Neural cell (in vitro differentiated cells): ENCODE data around the gene HERC3. TPM values are rescaled to one million over a fixed set of nuclear protein-coding genes. Genes with fewer than 3 reads are reported as not detected.

Experiments
- H2AFZ ChIP-seq: fragments of 200-600, 300-800 bp; sonication (generic), shearing (Covaris generic); 2 replicates; pipeline ENCODE4 v1.6.0; 2014; ENCODE audit warnings: low read depth, mild to moderate bottlenecking, antibody characterized with exemption, low read length, moderate library complexity
- H3F3A ChIP-seq: fragments of 200-600 bp; shearing (Covaris generic); 2 replicates; pipeline ENCODE4 v1.6.1; 2016; ENCODE audit warnings: mild to moderate bottlenecking, moderate library complexity, mixed read lengths, antibody characterized with exemption, low read length; ENCODE audit not compliant: insufficient read depth, poor library complexity, severe bottlenecking
- H3K27ac ChIP-seq: fragments of 200-600, 300-800 bp; sonication (generic), shearing (Covaris generic); 2 replicates; pipeline ENCODE4 v1.5.1; 2014; ENCODE audit warnings: mild to moderate bottlenecking, low read length, moderate library complexity
- H3K27me3 ChIP-seq: fragments of 300-800, 200-600 bp; sonication (generic), shearing (Covaris generic); 2 replicates; pipeline ENCODE4 v1.6.0; 2014; ENCODE audit warnings: mild to moderate bottlenecking, low read depth, low read length, moderate library complexity; ENCODE audit not compliant: insufficient read depth
- H3K36me3 ChIP-seq: fragments of 300-800, 200-600 bp; sonication (generic), shearing (Covaris generic); 2 replicates; pipeline ENCODE4 v1.5.1; 2014; ENCODE audit warnings: mild to moderate bottlenecking, antibody characterized with exemption, low read length, moderate library complexity; ENCODE audit not compliant: insufficient read depth
- H3K4me2 ChIP-seq: fragments of 300-800, 200-600 bp; sonication (generic), shearing (Covaris generic); 2 replicates; pipeline ENCODE4 v1.6.0; 2014; ENCODE audit warnings: mild to moderate bottlenecking, low read length
- H3K4me3 ChIP-seq: fragments of 300-800, 200-600 bp; sonication (generic), shearing (Covaris generic); 2 replicates; pipeline ENCODE4 v1.5.1; 2014; ENCODE audit warnings: mild to moderate bottlenecking, low read length, moderate library complexity
- H3K79me2 ChIP-seq: fragments of 200-600 bp; shearing (Covaris generic); replicated peaks from 2 replicates; pipeline ENCODE4 v1.6.0; 2014; ENCODE audit warnings: mild to moderate bottlenecking, low read length, moderate library complexity; ENCODE audit not compliant: insufficient read depth
- H3K9ac ChIP-seq: fragments of 300-800, 200-600 bp; sonication (generic), shearing (Covaris generic); 2 replicates; pipeline ENCODE4 v1.6.1; 2016; ENCODE audit warnings: mild to moderate bottlenecking, low read length, mixed read lengths
- H3K9me2 ChIP-seq: fragments of 200-600 bp; shearing (Covaris generic); 2 replicates; pipeline ENCODE4 v1.6.1; 2016; ENCODE audit warnings: mild to moderate bottlenecking, low read length, mixed read lengths; ENCODE audit not compliant: insufficient read depth
- H3K9me3 ChIP-seq: fragments of 200-600, 300-800 bp; sonication (generic), shearing (Covaris generic); 2 replicates; pipeline ENCODE4 v1.6.1; 2016; ENCODE audit warnings: mild to moderate bottlenecking, mixed run types, low read length, moderate library complexity, mixed read lengths
- H4K20me1 ChIP-seq: fragments of 200-600 bp; shearing (Covaris generic); 2 replicates; pipeline ENCODE4 v1.6.1; 2016; ENCODE audit warnings: mild to moderate bottlenecking, mixed run types; ENCODE audit not compliant: insufficient read depth
- CTCF ChIP-seq: fragments of 450-650 bp; IDR thresholded peaks from 2 replicates; pipeline ENCODE4 v1.5.1; 2014; ENCODE audit warnings: antibody characterized with exemption, mild to moderate bottlenecking, moderate library complexity; ENCODE audit not compliant: poor library complexity, severe bottlenecking
- EP300 ChIP-seq: fragments of 450-650 bp; conservative IDR thresholded peaks from 2 replicates; pipeline ENCODE4 v1.6.1; 2014; ENCODE audit warnings: antibody characterized with exemption, mild to moderate bottlenecking, moderate library complexity; ENCODE audit not compliant: poor library complexity, severe bottlenecking
- EZH2 ChIP-seq: fragments of 200-600, 300-800 bp; shearing (Covaris generic), sonication (generic); IDR thresholded peaks from 2 replicates; pipeline ENCODE4 v1.6.1; 2014; ENCODE audit warnings: antibody characterized with exemption, low read length, borderline replicate concordance, mild to moderate bottlenecking; ENCODE audit not compliant: insufficient read depth, poor library complexity, severe bottlenecking
- MXI1 ChIP-seq: fragments of 450-650 bp; conservative IDR thresholded peaks from 2 replicates; pipeline ENCODE4 v1.6.1; 2014; ENCODE audit warnings: antibody characterized with exemption, mild to moderate bottlenecking; ENCODE audit not compliant: poor library complexity, severe bottlenecking
- POLR2AphosphoS5 ChIP-seq: IDR thresholded peaks from 2 replicates; pipeline ENCODE4 v1.6.1; 2012
- RAD21 ChIP-seq: fragments of 450-650 bp; conservative IDR thresholded peaks from 2 replicates; pipeline ENCODE4 v1.6.1; 2014; ENCODE audit warnings: antibody characterized with exemption, mild to moderate bottlenecking, moderate library complexity
- SMC3 ChIP-seq: fragments of 450-650 bp; conservative IDR thresholded peaks from 2 replicates; pipeline ENCODE4 v1.6.1; 2014; ENCODE audit warnings: antibody characterized with exemption, mild to moderate bottlenecking, moderate library complexity; ENCODE audit not compliant: poor library complexity
- TAF1 ChIP-seq: IDR thresholded peaks from 2 replicates; pipeline ENCODE4 v1.6.1; 2012; ENCODE audit warnings: low read depth
- polyA plus RNA-seq: library from polyadenylated mRNA; depleted of rRNA; stranded (reverse); fragments of >200 nt; gene quantifications from 2 replicates; pipeline ENCODE4 v1.2.3, GENCODE V29; 2014
- TF ChIP-seq, protein P1 (sequence below): IDR thresholded peaks from 2 replicates; pipeline ENCODE4 v1.6.1; 2012; ENCODE audit warnings: borderline replicate concordance

HERC3 gene
- polyA plus RNA-seq, 1 donor from 2014 or later, result 49.2 TPM

DNA sequence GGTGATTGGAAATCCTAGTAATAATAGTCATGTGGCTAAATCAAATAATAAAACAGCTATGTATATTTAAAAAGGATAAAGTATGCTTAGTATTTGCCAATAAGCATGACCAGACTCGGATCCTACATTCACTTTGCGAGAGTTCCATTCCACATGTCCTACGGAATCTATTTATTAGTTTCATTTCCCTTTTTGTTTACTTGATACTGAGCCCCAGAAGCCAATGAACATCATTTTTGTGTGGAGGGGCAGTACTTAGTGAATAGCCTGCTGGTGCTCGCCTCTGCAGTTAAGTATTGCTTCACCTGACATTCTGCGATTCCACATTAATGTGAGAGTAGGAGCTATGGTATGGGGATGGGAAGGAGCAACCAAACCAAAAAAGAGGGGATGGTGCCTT lies 163.9 kb downstream of the HERC3 start:
- TF ChIP-seq CTCF (no peak), RAD21 (no peak), TAF1 (no peak), POLR2AphosphoS5 (no peak), SMC3 (no peak), EZH2 (no peak), EP300 (no peak), MXI1 (no peak)
- TF ChIP-seq, protein P1, sequence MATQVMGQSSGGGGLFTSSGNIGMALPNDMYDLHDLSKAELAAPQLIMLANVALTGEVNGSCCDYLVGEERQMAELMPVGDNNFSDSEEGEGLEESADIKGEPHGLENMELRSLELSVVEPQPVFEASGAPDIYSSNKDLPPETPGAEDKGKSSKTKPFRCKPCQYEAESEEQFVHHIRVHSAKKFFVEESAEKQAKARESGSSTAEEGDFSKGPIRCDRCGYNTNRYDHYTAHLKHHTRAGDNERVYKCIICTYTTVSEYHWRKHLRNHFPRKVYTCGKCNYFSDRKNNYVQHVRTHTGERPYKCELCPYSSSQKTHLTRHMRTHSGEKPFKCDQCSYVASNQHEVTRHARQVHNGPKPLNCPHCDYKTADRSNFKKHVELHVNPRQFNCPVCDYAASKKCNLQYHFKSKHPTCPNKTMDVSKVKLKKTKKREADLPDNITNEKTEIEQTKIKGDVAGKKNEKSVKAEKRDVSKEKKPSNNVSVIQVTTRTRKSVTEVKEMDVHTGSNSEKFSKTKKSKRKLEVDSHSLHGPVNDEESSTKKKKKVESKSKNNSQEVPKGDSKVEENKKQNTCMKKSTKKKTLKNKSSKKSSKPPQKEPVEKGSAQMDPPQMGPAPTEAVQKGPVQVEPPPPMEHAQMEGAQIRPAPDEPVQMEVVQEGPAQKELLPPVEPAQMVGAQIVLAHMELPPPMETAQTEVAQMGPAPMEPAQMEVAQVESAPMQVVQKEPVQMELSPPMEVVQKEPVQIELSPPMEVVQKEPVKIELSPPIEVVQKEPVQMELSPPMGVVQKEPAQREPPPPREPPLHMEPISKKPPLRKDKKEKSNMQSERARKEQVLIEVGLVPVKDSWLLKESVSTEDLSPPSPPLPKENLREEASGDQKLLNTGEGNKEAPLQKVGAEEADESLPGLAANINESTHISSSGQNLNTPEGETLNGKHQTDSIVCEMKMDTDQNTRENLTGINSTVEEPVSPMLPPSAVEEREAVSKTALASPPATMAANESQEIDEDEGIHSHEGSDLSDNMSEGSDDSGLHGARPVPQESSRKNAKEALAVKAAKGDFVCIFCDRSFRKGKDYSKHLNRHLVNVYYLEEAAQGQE, result no peak
- peak overlapping the region; percentile 61 for H3K4me3 ChIP-seq

GRCh38 chr4:88757067-88757466 lies 164.8 kb downstream of the HERC3 start:
- no peak for TF ChIP-seq RAD21
- no peak for TF ChIP-seq EZH2
- TF ChIP-seq EP300, result no peak
- no peak for TF ChIP-seq POLR2AphosphoS5
- TF ChIP-seq CTCF, result no peak
- TF ChIP-seq TAF1, result no peak
- no peak for TF ChIP-seq MXI1
- no peak for TF ChIP-seq SMC3
- TF ChIP-seq, protein P1, result no peak
- H3K9me2 ChIP-seq, result no peaks in the 10 kb centered on the region
- peak overlapping the region; percentile 40 for H3K4me2 ChIP-seq
- H3K9me3 ChIP-seq, result no peaks in the 10 kb centered on the region
- H4K20me1 ChIP-seq, result no peaks in the 10 kb centered on the region
- no peak overlapping the region for H3K27ac ChIP-seq
- no peaks in the 10 kb centered on the region for H3K27me3 ChIP-seq
- no peak overlapping the region for H3K9ac ChIP-seq
- H3K79me2 ChIP-seq, result no peaks in the 10 kb centered on the region
- H3F3A ChIP-seq, result no peaks in the 10 kb centered on the region
- no peaks in the 10 kb centered on the region for H3K36me3 ChIP-seq
- H3K4me3 ChIP-seq, result peak overlapping the region; percentile 61
- H2AFZ ChIP-seq, result no peak overlapping the region

More for the DNA sequence above, 163.9 kb downstream of the HERC3 start:
- H3K27me3 ChIP-seq, result no peaks in the 10 kb centered on the region
- no peaks in the 10 kb centered on the region for H4K20me1 ChIP-seq
- H3K27ac ChIP-seq, result no peak overlapping the region
- no peak overlapping the region for H2AFZ ChIP-seq
- H3K36me3 ChIP-seq, result no peaks in the 10 kb centered on the region
- no peak overlapping the region for H3K9ac ChIP-seq
- no peaks in the 10 kb centered on the region for H3F3A ChIP-seq
- H3K9me2 ChIP-seq, result no peaks in the 10 kb centered on the region
- no peaks in the 10 kb centered on the region for H3K79me2 ChIP-seq
- H3K9me3 ChIP-seq, result no peaks in the 10 kb centered on the region
- H3K4me2 ChIP-seq, result no peak overlapping the region
